PFSK-1 (cell line): ENCODE results near the gene LRRC3.

ENCODE experiments used
- FOXP2 ChIP-seq: optimal IDR thresholded peaks from 2 replicates; pipeline ENCODE3; 2011; ENCODE audit warnings: borderline replicate concordance, control low read depth, inconsistent platforms; ENCODE audit not compliant: insufficient read depth; ENCODE audit errors: extremely low read length, extremely low read depth
- POLR2AphosphoS5 ChIP-seq: IDR thresholded peaks from 2 replicates; pipeline ENCODE4 v1.6.1; 2012; ENCODE audit warnings: low read depth, mild to moderate bottlenecking, control low read depth, low read length, moderate library complexity
- SIN3A ChIP-seq: IDR thresholded peaks from 2 replicates; pipeline ENCODE4 v1.6.1; 2012; ENCODE audit warnings: mild to moderate bottlenecking, low read length, moderate library complexity, borderline replicate concordance; ENCODE audit not compliant: insufficient read depth
- TAF1 ChIP-seq: IDR thresholded peaks from 2 replicates; pipeline ENCODE4 v1.6.1; 2012; ENCODE audit warnings: low read length, control low read depth, borderline replicate concordance; ENCODE audit not compliant: insufficient read depth
- TF ChIP-seq, protein P1 (sequence below), 2 experiments: IDR thresholded peaks; 2 replicates each; pipeline versions ENCODE4 v1.6.1 to v1.8.0; 2011 to 2012; ENCODE audit warnings: low read depth in 2 of 2, low read length in 2 of 2, control low read depth in 1 of 2, inconsistent platforms in 1 of 2, mild to moderate bottlenecking in 1 of 2, moderate library complexity in 1 of 2; ENCODE audit not compliant: insufficient read depth in 1 of 2

Gene LRRC3

DNA sequence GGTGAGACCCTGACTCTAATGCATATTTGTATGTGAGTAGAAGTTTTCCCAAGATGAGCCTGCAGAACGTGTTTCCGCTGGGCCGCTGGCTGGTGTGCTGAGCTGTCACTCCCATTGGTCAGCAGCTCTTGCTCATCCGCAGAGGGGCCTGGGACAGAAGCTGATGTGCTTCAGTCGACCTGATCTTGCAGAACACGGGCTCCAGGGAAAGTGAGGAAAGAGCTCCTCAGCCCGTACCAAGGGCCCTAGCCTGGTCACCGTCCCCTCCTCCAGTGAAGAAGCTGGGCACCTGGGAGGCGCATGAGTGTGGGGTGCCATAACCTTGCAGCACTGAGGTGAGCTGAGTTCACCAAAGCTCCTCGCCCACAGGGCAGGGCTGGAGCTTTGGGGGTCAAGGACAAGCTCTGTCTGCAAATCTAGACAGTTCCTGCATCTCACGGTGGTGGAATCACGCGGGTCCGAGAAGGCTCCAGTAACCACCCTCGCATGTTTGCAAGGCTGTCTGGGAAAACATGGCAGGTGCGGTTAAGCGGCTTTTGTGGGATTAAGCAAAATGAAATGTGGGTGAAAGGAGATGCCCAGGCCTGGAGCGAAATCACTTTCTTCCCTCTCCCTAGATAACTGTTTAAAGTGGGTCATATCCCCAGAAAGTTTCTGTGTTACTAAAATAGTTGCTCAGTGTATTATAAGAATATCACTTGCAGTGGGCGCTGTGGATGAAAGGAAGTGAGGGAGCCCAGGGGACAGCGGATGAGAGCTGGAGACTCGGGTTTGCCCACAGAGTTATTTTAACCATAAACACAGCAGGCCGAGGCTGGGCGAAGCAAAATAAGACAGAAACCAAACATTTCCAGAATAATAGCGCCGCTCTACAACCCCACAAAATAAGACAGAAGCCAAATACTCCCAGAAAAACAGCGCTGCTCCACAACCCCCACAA lies 33.1 kb upstream of the LRRC3 start:
- TF ChIP-seq, protein P1, sequence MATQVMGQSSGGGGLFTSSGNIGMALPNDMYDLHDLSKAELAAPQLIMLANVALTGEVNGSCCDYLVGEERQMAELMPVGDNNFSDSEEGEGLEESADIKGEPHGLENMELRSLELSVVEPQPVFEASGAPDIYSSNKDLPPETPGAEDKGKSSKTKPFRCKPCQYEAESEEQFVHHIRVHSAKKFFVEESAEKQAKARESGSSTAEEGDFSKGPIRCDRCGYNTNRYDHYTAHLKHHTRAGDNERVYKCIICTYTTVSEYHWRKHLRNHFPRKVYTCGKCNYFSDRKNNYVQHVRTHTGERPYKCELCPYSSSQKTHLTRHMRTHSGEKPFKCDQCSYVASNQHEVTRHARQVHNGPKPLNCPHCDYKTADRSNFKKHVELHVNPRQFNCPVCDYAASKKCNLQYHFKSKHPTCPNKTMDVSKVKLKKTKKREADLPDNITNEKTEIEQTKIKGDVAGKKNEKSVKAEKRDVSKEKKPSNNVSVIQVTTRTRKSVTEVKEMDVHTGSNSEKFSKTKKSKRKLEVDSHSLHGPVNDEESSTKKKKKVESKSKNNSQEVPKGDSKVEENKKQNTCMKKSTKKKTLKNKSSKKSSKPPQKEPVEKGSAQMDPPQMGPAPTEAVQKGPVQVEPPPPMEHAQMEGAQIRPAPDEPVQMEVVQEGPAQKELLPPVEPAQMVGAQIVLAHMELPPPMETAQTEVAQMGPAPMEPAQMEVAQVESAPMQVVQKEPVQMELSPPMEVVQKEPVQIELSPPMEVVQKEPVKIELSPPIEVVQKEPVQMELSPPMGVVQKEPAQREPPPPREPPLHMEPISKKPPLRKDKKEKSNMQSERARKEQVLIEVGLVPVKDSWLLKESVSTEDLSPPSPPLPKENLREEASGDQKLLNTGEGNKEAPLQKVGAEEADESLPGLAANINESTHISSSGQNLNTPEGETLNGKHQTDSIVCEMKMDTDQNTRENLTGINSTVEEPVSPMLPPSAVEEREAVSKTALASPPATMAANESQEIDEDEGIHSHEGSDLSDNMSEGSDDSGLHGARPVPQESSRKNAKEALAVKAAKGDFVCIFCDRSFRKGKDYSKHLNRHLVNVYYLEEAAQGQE (IDR thresholded peaks at IDR 0.05; ENCODE audit: insufficient read depth in 1 of 2, low read depth in 2 of 2, low read length in 2 of 2) = no peak
- TF ChIP-seq POLR2AphosphoS5 = no peak
- TF ChIP-seq FOXP2 = no peak
- TF ChIP-seq TAF1 = no peak
- TF ChIP-seq SIN3A = no peak

DNA sequence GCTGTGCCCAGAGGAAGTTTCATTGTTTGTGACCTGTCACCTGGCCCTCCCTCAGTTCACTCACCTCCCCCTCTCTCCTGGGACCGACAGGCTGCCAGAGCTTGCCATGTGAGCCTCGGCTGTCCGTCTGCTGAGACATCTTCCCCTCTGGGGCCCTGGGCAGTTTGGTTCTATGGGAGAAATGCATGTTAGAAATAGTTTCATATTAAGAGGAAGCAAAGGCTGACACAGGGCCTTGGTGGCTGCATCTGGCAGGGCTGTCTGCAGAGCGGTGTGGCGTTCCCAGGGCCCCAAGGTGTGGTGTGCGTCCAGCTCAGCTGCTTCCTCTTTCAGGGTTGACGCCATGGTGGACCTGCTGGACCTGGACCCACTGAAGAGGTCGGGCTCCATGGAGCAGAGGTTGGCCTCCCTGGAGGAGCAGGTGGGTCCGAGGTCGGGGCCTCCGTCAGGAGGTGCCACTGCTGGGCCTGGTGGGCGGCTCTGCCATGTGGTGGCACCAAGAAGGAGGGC lies 31.9 kb upstream of the LRRC3 start:
- TF ChIP-seq, protein P1 (IDR thresholded peaks at IDR 0.05; ENCODE audit: insufficient read depth in 1 of 2, low read depth in 2 of 2, low read length in 2 of 2) = no peak
- TF ChIP-seq POLR2AphosphoS5 (no peak), TAF1 (no peak), FOXP2 (no peak), SIN3A (no peak)

DNA sequence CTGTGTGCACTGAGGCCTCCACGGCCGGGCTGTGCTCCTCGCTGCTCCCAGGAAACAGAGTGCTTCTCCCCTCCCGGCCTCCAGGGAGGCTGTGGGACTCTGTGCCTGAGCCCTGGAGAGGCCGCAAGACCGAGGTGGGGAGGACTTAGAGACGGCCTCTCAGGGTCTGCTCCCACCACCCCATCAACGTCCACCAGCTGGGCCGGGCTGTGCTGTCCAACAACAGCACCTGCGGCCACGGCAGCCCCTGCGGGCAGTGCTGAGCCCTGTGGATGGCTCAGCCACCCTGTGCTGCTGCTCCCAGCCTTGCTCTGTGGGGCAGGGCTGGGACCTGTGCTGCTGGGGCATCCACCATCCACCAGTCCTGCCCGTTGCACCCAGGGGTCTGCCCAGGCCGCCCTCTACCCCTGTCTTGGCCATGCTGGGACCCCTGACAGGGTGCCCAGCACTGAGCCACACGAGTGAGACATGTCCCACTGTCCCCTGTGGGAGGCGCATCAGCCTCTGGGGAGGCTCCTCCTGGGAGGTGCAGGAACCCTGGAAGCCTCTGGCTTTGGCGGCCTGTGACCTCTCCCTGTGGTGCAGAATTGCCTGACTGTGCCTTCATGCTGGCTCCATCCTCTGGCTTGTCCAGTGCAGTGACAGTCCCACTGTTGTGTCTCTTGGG lies 31.2 kb upstream of the LRRC3 start:
- TF ChIP-seq SIN3A (no peak), TAF1 (no peak), POLR2AphosphoS5 (no peak), FOXP2 (no peak)
- TF ChIP-seq, protein P1 (IDR thresholded peaks at IDR 0.05; ENCODE audit: insufficient read depth in 1 of 2, low read depth in 2 of 2, low read length in 2 of 2) = no peak

DNA sequence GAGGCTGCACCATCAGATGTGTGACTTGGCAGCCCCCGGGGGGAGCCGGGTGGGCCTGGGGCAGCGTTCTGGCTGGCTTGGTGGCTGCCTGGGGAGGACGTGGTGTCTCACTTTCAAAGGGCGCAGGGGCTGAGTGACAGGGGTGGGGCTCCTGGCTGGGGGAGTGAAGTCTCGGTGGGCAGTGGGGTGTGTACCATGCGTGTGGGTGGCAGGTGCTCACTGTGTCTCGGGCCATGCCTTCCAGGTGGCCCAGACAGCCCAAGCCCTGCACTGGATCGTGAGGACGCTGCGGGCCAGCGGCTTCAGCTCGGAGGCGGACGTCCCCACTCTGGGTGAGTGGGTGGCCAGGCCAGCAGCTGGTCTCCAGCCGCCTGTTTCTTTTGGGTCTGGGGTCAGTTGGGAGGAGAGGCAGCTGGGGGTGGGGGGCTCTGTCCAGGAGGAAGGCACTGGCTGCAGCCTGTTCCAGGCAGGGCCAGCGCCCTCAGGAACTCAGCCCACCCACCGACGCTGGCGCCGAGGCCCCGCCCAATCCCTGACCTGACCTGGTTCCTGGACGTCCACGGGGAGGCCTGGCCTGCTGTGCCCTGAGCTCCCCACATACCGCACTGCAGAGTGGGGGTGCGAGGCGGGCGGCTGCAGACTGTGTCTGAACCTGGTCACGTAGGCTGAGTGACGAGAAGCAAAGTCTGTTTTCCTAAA lies 30.6 kb upstream of the LRRC3 start:
- TF ChIP-seq SIN3A (no peak), TAF1 (no peak), FOXP2 (no peak), POLR2AphosphoS5 (no peak)
- TF ChIP-seq, protein P1 (IDR thresholded peaks at IDR 0.05; ENCODE audit: insufficient read depth in 1 of 2, low read depth in 2 of 2, low read length in 2 of 2) = no peak
